GM15510 (cell line): ENCODE results near the gene IL4I1.

ENCODE experiments used
- POLR2A ChIP-seq: IDR thresholded peaks from 3 replicates; pipeline ENCODE4 v1.6.1; 2011; ENCODE audit warnings: borderline replicate concordance; ENCODE audit not compliant: insufficient read length; ENCODE audit errors: extremely low read depth

Gene IL4I1, protein sequence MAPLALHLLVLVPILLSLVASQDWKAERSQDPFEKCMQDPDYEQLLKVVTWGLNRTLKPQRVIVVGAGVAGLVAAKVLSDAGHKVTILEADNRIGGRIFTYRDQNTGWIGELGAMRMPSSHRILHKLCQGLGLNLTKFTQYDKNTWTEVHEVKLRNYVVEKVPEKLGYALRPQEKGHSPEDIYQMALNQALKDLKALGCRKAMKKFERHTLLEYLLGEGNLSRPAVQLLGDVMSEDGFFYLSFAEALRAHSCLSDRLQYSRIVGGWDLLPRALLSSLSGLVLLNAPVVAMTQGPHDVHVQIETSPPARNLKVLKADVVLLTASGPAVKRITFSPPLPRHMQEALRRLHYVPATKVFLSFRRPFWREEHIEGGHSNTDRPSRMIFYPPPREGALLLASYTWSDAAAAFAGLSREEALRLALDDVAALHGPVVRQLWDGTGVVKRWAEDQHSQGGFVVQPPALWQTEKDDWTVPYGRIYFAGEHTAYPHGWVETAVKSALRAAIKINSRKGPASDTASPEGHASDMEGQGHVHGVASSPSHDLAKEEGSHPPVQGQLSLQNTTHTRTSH

DNA sequence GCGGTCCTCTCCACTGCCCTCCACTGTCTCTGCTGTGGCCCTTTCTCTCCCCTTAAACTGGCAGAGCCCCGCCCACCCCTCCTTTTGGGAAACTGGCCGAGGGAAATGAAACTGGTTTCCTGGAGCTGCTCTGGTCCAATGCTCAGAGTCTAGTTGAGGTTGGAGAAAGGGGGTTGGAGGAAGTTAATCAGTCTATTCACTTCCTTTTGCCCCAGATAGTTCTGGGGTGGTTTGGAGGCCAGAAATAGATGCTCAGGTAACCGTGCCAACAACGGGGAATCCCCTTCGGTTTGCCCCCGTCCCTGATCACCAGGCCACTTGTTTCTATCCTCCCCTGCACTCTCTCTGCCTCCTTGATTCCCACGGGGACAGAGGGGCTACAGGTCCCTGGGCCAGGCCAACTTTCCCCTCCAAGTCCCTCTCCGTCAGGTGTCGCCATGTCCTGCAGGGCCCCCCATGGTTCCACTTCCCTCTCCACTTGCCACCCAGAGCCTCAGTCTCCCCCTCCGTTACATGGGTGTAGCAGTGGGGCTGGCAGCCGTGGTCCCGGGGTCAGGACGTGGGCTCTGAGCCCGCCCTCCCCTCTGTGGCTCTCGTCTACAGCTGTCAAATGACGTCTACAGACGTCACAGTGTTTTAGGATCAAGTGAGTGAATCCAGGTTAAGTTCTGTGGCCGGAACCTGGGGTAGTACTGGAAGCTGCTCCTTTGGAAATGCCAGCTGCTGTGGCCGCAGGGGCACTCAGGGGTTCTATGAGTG lies at the start of gene IL4I1:
Gene IL4I1 (minus strand): TSS at position 25 of the 759 bp plus-strand sequence. CDS start 727 bp downstream, outside the sequence.
- TF ChIP-seq POLR2A, result no peak

DNA sequence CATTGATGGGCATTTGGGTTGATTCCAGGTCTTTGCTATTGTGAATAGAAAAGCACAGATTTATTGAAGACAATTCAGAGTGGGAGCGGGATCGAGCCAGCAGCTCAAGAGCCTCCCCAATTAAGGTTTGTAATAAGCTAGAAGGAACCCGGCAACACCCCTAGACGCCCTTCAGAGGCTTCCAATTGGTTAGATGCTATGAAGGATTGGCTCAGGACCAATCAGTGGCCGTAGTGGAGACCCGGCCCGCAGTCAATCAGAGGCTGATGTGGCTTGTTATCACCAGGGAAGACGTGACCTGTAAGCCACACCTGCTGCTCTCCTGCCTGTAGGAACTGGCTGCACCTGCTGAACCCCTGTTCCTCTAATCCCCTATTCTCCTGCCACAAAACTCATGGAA lies 49.7 kb upstream of the IL4I1 start:
- no peak for TF ChIP-seq POLR2A

DNA sequence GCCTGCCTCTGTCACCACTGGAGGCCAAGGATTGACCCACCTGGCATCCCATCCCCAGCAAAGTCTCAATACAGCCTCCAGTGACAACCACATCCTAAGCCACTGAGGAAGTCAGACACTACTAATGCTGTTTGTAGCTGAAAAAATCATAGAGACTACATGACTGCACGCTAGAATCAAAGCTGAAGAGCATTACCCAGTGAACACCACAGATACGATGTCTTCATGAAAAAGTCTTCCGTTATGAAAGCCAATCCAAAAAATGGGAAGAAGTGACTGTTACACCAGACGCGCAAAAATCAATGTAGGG lies 43.8 kb upstream of the IL4I1 start:
- TF ChIP-seq POLR2A, result no peak

DNA sequence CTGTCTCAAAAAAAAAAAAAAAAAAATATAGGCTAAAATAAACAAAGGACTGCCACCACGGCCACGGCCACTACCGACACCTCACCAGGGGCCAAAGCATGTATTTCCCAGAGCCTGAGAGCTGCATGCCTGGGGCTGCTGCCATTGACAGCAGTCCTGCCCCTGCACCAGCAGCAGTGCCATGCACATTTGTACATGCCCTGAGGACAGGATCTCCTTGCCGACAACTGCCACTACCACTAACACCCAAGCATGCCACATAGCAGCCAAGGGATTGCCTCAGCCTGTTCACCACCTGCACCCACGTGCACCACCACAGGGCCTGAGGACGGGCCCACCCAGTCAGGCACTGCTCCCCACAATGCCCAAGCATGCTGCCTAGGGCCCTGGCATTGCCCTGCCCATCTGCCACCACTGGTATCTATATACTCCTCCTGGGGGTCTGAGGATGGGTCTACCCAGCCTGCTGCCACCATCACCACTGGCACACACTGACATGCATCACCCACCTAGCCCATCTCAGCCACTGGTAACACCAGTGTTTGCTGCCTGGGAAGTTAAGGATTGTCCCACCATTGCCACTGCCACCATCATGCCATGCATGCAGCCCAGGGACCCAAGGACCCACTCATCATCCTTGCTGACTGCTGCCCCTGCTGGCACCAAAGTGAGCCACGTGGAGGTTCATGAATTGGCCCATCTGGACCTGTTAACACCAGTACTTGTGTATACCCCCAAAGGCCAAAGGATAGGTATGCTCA lies 43.2 kb upstream of the IL4I1 start:
- no peak for TF ChIP-seq POLR2A

DNA sequence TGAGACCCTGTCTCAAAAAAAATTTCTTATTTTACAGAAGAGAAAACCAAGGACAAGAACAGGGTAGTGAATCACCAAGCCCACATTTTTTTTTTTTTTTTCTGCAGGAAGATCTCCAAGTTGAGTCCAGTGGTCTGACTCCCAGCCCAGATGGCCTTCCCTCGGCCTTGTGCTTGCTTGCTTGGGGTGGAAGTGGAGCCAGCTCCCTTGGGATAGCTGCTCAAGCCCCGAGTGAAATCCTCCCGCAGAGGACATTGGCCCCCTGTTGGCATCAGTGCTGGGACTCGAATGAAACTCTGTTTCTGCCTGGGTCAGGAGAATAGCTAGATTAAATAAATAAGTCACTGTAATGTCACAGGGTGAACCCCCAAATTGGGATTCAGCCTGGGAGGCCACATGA lies 42.0 kb upstream of the IL4I1 start:
- TF ChIP-seq POLR2A, result no peak

DNA sequence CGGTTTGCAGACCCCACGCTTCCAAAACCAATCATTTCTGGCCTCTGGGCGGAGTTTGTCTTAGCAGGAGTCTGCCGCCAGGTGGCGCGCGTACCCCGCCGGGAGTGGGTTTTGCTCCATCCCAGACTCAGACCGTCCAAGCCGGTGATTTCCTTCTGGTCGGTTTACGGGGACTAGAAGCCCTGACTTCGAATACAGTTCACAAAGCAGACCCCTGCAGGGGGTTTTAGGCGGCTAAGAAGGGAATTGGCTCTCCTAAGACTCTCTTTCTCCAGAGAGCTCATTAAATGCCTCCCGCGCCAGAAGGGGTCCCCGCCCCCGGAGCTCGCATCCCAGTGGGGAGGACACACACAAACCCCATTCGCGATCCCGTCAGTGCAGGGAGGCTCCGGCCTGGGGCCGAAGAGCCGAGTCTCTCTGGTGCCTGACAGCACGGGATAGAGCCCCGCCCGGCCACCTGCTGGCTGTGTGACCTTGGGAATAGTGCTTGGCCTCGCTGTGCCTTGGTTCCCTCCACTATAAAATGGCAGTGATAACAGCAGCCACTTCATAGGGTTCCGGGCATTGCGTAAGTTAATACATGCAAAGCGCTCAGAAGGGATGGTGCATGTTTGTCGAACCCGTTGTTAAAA lies 41.2 kb upstream of the IL4I1 start:
- TF ChIP-seq POLR2A, result no peak

DNA sequence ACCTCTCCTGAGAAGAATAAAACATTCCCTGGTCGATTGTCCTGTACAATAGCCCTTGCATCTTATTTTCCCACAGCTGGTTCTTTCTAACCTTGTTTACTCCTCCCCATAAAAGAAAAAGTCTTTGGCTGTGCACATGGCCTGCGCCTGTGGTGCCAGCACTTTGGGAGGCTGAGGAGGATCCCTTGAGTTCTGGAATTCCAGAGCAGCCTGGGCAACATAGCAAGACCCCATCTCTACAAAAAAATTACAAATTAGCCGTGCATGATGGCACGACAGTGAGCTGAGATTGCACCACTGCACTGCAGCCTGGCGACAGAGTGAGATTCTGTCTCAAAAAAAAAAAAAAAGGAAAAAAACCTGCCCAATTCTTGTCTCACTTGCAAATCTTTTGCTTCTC lies 39.9 kb upstream of the IL4I1 start:
- no peak for TF ChIP-seq POLR2A

DNA sequence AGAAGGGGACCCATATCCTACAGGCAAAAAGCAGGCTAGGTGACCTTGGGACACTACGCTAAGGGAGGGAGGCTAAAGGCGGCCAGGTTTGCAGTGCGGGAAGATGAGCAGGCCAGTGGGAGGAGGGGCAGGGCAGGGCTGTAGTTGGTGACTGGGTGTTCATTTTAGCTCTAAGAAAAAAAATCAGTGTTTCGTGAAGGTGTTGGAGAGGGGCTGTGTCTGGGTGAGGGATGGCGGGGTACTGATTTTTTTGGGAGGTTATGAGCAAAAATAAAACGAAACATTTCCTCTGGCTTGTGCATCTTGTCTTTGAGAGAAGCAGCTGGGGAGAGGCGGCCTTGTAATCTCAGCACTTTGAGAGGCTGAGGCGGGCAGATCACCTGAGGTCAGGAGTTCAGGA lies 37.0 kb upstream of the IL4I1 start:
- TF ChIP-seq POLR2A, result no peak

DNA sequence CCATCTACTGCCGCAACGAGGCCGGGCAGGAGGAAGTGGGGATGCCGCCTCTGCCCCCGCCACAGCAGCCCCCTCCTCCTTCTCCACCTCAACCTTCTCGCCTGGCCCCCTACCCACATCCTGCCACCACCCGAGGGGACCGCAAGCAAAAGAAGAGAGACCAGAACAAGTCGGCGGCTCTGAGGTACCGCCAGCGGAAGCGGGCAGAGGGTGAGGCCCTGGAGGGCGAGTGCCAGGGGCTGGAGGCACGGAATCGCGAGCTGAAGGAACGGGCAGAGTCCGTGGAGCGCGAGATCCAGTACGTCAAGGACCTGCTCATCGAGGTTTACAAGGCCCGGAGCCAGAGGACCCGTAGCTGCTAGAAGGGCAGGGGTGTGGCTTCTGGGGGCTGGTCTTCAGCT lies 36.0 kb upstream of the IL4I1 start:
- TF ChIP-seq POLR2A, result peak; percentile 36

DNA sequence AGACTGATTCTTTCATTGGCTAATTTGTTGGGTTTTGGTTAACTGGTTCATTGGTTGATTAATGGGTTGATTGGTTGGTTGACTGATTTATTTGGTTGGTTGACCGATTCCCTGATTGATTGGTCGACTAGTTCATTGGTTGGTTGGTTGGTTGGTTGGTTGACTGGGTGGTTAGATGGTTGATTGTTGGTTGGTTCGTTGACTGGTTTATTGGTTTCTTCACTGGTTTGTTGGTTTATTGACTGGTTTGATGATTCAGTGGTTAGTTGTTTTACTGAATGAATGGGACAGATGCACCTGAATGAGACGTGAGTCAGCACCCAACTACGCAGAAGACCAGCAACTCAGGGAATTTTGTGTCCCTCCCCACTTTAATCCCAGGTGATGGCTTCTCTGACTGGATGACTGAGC lies 35.4 kb upstream of the IL4I1 start:
- TF ChIP-seq POLR2A, result peak; percentile 9

DNA sequence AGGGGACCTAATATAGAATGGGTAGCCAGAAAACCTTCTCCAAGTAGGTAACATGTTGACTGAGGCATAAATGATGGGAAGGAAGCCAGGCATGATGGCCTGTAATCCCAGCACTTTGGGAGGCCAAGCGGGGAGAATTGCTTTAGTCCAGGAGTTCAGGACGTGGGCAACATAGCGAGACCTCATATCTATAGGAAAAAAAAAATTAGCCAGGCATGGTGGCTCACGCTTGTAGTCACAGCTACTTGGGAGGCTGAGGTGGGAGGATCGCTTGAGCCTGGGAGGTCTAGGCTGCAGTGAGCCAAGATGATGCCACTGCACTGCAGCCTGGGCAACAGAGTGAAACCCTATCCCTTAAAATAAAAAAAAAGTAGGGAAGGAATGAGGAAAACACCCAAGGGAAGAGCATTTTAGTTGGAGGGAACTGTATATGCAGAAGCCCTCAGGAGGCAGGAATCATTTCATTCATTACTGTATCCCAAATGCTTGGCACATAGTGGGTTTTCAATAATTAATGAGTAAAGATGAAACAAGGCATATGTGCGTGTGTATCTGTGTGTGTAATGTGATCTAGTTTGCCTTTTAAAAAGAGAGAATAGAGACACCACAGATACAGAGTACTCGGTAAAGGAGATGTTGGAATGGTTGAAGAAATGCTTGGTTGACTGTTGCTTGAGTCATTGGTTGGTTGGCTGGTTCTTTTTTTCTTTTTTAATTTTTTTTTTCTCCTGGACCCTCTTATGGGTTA lies 34.8 kb upstream of the IL4I1 start:
- TF ChIP-seq POLR2A, result peak; percentile 13

DNA sequence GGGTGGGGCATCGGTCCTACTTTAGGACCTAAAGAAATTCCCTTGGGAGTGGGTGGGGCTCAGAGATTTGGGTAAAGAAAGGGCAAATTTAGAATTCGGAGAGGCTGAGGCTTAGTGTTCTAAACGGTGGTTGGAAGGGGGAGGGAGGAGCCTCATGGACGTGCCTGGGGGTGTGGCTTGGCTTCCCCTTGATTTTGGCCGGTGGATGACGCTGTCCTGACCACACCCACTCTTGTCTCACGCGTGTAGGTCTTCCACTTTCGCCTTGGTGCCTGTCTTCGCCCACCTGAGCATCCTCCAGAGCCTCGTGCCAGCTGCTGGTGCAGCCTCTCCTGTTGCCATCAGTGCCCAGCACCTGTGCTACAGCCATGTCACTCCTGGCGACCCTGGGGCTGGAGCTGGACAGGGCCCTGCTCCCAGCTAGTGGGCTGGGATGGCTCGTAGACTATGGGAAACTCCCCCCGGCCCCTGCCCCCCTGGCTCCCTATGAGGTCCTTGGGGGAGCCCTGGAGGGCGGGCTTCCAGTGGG lies 33.9 kb upstream of the IL4I1 start:
- no peak for TF ChIP-seq POLR2A

DNA sequence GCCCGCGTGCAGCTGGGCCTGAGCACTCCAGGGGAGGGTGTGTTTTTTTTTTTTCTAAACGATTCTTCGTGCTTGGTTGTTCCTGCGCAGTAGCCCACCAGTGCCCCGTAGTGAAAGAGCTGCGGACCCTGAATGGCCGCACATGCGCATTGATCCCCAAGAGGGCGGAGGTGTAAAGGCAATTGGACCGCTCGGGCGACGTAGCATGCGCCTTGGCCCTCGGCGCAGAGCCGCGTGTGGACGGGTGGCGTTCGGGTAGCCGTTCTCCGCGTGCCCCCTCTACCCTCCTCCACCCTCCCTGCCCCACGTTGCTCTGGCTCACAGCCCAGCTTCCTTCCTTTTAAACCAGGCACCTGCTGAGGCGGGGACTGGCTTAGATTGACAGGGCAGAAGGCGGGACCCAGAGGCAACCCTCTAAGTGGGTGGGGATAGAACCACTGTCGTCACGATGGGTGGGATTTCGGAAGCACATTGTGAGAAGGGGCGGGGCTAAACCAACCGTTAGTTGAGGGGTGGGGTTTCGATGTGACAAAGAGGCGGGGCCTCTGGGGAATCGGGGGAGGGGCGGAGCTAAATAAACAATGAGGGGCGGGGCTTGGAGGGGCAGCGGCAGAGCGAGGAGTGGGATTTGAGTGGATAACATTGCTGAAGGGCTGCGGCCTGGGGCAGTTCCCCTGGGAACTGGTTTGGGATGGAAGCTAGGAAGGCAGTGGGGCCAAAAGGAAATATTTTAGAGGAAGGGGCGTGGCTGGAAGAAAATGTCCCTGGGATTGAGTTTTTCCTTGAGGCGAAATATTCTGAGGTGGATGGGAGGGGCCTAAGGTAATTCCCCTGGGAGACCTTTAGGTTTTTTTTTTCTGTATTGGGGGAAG lies 33.2 kb upstream of the IL4I1 start:
- peak; percentile 95 for TF ChIP-seq POLR2A

DNA sequence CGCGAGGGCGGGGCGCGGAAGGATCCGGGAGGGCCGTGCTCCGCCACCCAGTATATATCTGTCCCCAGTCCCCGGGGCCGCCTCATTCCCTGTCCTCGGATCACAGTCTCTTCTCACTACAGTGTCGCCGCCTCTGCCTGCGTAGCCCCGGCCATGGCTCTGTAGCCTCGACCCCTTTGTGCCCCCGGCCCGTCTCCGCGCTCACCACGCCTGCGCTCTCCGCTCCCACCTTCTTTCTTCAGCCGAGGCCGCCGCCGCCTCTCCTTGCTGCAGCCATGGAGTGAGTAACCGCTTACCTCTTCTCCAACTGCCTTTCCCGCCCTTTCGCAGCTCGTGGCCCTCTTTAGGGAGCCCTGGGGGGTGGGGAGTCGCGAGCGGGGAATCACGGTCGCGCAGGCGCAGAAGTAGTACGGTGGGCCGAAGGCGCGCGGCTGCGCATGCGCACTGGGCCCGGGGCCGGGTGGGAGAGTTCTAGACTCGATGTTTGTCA lies 32.5 kb upstream of the IL4I1 start, which contains the start of the genes ATF5 and NUP62:
Gene ATF5 (plus strand): TSS at position 85 of the 490 bp plus-strand sequence. CDS start 1,646 bp downstream, outside the sequence.
Gene NUP62 (minus strand): TSS at position 384 of the 490 bp plus-strand sequence. CDS start 19,697 bp downstream, outside the sequence.
- peak; percentile 95 for TF ChIP-seq POLR2A
